ENCODE measurements around the gene BTAF1. TPM values are rescaled to one million over a fixed set of nuclear protein-coding genes. Genes with fewer than 3 reads are reported as not detected.

The BTAF1 gene
- total and polyA plus RNA-seq, 2 experiments from 2014 or later = 15.3 to 45.0 TPM

GRCh38 chr10:92052088-92052487 lies 128.5 kb downstream of the BTAF1 start:
- Histone ChIP-seq H3K27ac (no peak overlapping the region), H3K9me2 (replicated peaks; ENCODE audit: insufficient read depth) (no peaks in the 10 kb centered on the region), H3K4me2 (no peak overlapping the region), H3K27me3 (no peaks in the 10 kb centered on the region), H3K79me2 (no peaks in the 10 kb centered on the region), H3K4me3 (no peak overlapping the region), H2AFZ (no peak overlapping the region), H3K9me3 (ENCODE audit: low read depth) (no peaks in the 10 kb centered on the region), H3K4me1 (ENCODE audit: insufficient read depth) (no peaks in the 10 kb centered on the region), H4K20me1 (ENCODE audit: insufficient read depth, poor library complexity, severe bottlenecking) (no peaks in the 10 kb centered on the region), H3K36me3 (replicated peaks; ENCODE audit: insufficient read depth, low read depth) (no peaks in the 10 kb centered on the region)
- DNase-seq (ENCODE audit: low spot score) = no peak
- 93% methylated on average over 18 of the region's 18 CpGs for WGBS (ENCODE audit: low lambda C conversion rate, missing lambda C conversion rate)
- TF ChIP-seq EZH2 (IDR thresholded peaks at IDR 0.05; ENCODE audit: borderline replicate concordance) (no peak), CTCF (IDR thresholded peaks at IDR 0.05; ENCODE audit: poor library complexity) (no peak), EZH2phosphoT487 (IDR thresholded peaks at IDR 0.05; ENCODE audit: low read depth, severe bottlenecking, unreplicated experiment) (no peak)

DNA sequence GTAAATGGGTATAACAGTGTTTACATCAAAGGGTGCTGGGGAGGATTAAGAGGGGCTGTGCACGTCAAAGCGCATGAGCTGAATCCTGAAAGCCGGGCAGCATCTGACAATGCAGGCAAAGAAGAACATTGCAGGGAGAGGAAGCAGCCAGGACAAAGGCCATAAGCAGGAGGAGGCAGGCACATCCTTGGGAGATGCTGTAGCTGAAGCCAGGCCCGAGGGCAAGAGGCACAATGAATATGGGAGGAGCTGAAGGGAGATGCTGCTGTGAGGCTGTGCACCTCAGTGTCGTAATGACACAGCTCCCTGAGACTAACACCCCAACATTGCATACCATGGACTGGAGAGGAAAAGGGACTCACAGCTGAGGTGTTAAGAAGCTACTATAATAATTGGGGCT lies 129.2 kb downstream of the BTAF1 start:
- no peak for DNase-seq (ENCODE audit: low spot score)
- no peak overlapping the region for H2AFZ ChIP-seq
- H3K4me2 ChIP-seq = no peak overlapping the region
- no peak overlapping the region for H3K27ac ChIP-seq
- TF ChIP-seq CTCF (IDR thresholded peaks at IDR 0.05; ENCODE audit: poor library complexity) (no peak), EZH2 (IDR thresholded peaks at IDR 0.05; ENCODE audit: borderline replicate concordance) (no peak), EZH2phosphoT487 (IDR thresholded peaks at IDR 0.05; ENCODE audit: low read depth, severe bottlenecking, unreplicated experiment) (no peak)
- H3K4me1 ChIP-seq (ENCODE audit: insufficient read depth) = no peaks in the 10 kb centered on the region
- no peaks in the 10 kb centered on the region for H3K9me2 ChIP-seq (replicated peaks; ENCODE audit: insufficient read depth)
- H3K4me3 ChIP-seq = no peak overlapping the region
- WGBS (ENCODE audit: low lambda C conversion rate, missing lambda C conversion rate) = 79% methylated on average over 5 of the region's 5 CpGs
- no peaks in the 10 kb centered on the region for H3K27me3 ChIP-seq
- no peaks in the 10 kb centered on the region for H3K9me3 ChIP-seq (ENCODE audit: low read depth)
- H3K79me2 ChIP-seq = no peaks in the 10 kb centered on the region
- no peaks in the 10 kb centered on the region for H3K36me3 ChIP-seq (replicated peaks; ENCODE audit: insufficient read depth, low read depth)
- H4K20me1 ChIP-seq (ENCODE audit: insufficient read depth, poor library complexity, severe bottlenecking) = no peaks in the 10 kb centered on the region

DNA sequence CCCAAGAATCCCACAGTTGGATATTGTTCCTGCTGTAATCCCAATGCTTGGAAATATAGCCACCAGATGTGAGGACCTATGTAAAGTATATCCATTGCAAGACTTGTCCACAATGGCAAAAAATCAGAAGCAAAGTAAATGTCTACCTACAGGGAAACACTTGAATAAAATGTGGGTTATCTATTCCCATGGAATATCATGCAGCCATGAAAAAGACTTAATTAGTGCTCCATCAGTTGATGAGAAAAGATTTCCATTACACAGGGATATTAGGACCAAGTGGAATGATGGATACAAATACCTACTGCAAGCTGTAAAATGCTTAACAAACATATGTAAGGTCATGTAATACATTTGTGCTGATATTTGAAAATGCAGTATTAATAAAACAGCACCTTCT lies 131.2 kb downstream of the BTAF1 start:
- Histone ChIP-seq H3K4me3 (no peak overlapping the region), H2AFZ (no peak overlapping the region)
- TF ChIP-seq EZH2phosphoT487 (IDR thresholded peaks at IDR 0.05; ENCODE audit: low read depth, severe bottlenecking, unreplicated experiment) (no peak), CTCF (IDR thresholded peaks at IDR 0.05; ENCODE audit: poor library complexity) (no peak), EZH2 (IDR thresholded peaks at IDR 0.05; ENCODE audit: borderline replicate concordance) (no peak)

GRCh38 chr10:92062273-92062672 lies 138.7 kb downstream of the BTAF1 start:
- H3K4me1 ChIP-seq (ENCODE audit: insufficient read depth) = no peaks in the 10 kb centered on the region
- TF ChIP-seq EZH2 (IDR thresholded peaks at IDR 0.05; ENCODE audit: borderline replicate concordance) = no peak
- no peak for TF ChIP-seq EZH2phosphoT487 (IDR thresholded peaks at IDR 0.05; ENCODE audit: low read depth, severe bottlenecking, unreplicated experiment)
- no peak for TF ChIP-seq CTCF (IDR thresholded peaks at IDR 0.05; ENCODE audit: poor library complexity)
- H3K4me2 ChIP-seq = no peak overlapping the region
- no peaks in the 10 kb centered on the region for H3K27me3 ChIP-seq
- no peaks in the 10 kb centered on the region for H3K79me2 ChIP-seq
- WGBS (ENCODE audit: low lambda C conversion rate, missing lambda C conversion rate) = 65% methylated on average over 1 of the region's 1 CpG
- no peaks in the 10 kb centered on the region for H3K9me3 ChIP-seq (ENCODE audit: low read depth)
- no peaks in the 10 kb centered on the region for H4K20me1 ChIP-seq (ENCODE audit: insufficient read depth, poor library complexity, severe bottlenecking)
- no peak for DNase-seq (ENCODE audit: low spot score)
- no peaks in the 10 kb centered on the region for H3K9me2 ChIP-seq (replicated peaks; ENCODE audit: insufficient read depth)
- no peaks in the 10 kb centered on the region for H3K36me3 ChIP-seq (replicated peaks; ENCODE audit: insufficient read depth, low read depth)
- H3K4me3 ChIP-seq = no peak overlapping the region
- H3K27ac ChIP-seq = no peak overlapping the region
- no peak overlapping the region for H2AFZ ChIP-seq

More for the DNA sequence above, 131.2 kb downstream of the BTAF1 start:
- Histone ChIP-seq H3K36me3 (replicated peaks; ENCODE audit: insufficient read depth, low read depth) (no peaks in the 10 kb centered on the region), H3K9me2 (replicated peaks; ENCODE audit: insufficient read depth) (no peaks in the 10 kb centered on the region), H3K27me3 (no peaks in the 10 kb centered on the region), H3K27ac (no peak overlapping the region), H3K79me2 (no peaks in the 10 kb centered on the region), H3K4me2 (no peak overlapping the region), H4K20me1 (ENCODE audit: insufficient read depth, poor library complexity, severe bottlenecking) (no peaks in the 10 kb centered on the region), H3K9me3 (ENCODE audit: low read depth) (no peaks in the 10 kb centered on the region), H3K4me1 (ENCODE audit: insufficient read depth) (no peaks in the 10 kb centered on the region)
- no peak for DNase-seq (ENCODE audit: low spot score)

Measured in hepatocyte (in vitro differentiated cells).